ENCODE results near the gene SZT2. TPM values are rescaled to one million over a fixed set of nuclear protein-coding genes. Genes with fewer than 3 reads are reported as not detected.

The SZT2 gene
- total RNA-seq, 1 experiment from 2014 or later, result 29.0 TPM

DNA sequence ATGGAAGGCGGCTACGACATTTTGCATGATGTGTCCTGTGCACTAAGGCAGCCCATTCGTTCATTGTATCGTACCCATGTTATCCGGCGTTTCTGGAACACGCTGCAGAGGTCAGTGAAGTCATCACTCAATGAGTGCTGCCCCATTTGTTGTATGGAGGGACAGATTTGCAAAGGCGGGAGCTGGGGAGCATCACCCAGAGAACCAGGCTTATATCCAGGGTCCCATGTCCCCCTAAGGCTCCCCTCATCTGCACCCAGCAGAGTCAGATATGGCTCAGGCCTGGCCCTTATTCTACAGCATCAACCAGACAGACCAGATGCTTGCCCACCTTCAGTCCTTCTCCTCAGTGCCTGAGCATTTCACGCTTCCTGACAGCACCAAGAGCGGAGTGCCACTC is 31.2 kb downstream of the SZT2 start:
- Histone ChIP-seq H3K36me3 (ENCODE audit: control insufficient read depth, insufficient read depth, low read length) (no peaks in the 10 kb centered on the region; the same call in 1 of the 2 replicates), H3K4me1 (no peaks in the 10 kb centered on the region), H3K9me3 (no peaks in the 10 kb centered on the region), H3K27me3 (replicated peaks; ENCODE audit: control insufficient read depth, insufficient read depth, low read length) (no peaks in the 10 kb centered on the region), H3K4me3 (ENCODE audit: low read depth, low read length) (no peak overlapping the region)
- intact Hi-C loops (cut with micrococcal nuclease; ENCODE audit: unreplicated experiment), result no loop called here
- Mint-ChIP-seq H3K36me3 (ENCODE audit: insufficient read depth, unreplicated experiment) (peaks cover 5% of the 10 kb centered on the region), H3K27me3 (ENCODE audit: insufficient read depth, unreplicated experiment) (no peaks in the 10 kb centered on the region), H3K9me3 (ENCODE audit: unreplicated experiment) (no peaks in the 10 kb centered on the region), H3K4me1 (ENCODE audit: low read depth, unreplicated experiment) (no peaks in the 10 kb centered on the region), H3K27ac (ENCODE audit: unreplicated experiment) (no peak overlapping the region), H3K4me3 (ENCODE audit: unreplicated experiment) (no peak overlapping the region)
- ChIA-PET POLR2A (no interaction called here), CTCF (no interaction called here)
- BruUV-seq (replicated peaks), result no TSS peak
- no peak for DNase-seq
- no peak for TF ChIP-seq CTCF (IDR thresholded peaks at IDR 0.05; ENCODE audit: insufficient read depth in 1 of 2, low read depth in 1 of 2, low read length in 1 of 2, severe bottlenecking in 1 of 2, unreplicated experiment in 1 of 2)

- H3K9me3 Mint-ChIP-seq (ENCODE audit: unreplicated experiment), result no peaks in the 10 kb centered on the region
- Histone ChIP-seq H3K36me3 (ENCODE audit: control insufficient read depth, insufficient read depth, low read length) (no peaks in the 10 kb centered on the region; the same call in 1 of the 2 replicates), H3K27me3 (replicated peaks; ENCODE audit: control insufficient read depth, insufficient read depth, low read length) (no peaks in the 10 kb centered on the region), H3K4me1 (no peaks in the 10 kb centered on the region), H3K4me3 (ENCODE audit: low read depth, low read length) (no peak overlapping the region), H3K9me3 (no peaks in the 10 kb centered on the region)
- intact Hi-C loops (cut with micrococcal nuclease; ENCODE audit: unreplicated experiment), result no loop called here
- no peaks in the 10 kb centered on the region for H3K27me3 Mint-ChIP-seq (ENCODE audit: insufficient read depth, unreplicated experiment)
- no peaks in the 10 kb centered on the region for H3K4me1 Mint-ChIP-seq (ENCODE audit: low read depth, unreplicated experiment)
- peaks cover 5% of the 10 kb centered on the region for H3K36me3 Mint-ChIP-seq (ENCODE audit: insufficient read depth, unreplicated experiment)
- ChIA-PET POLR2A (no interaction called here), CTCF (no interaction called here)
- no TSS peak for BruUV-seq (replicated peaks)
- no peak for TF ChIP-seq CTCF (IDR thresholded peaks at IDR 0.05; ENCODE audit: insufficient read depth in 1 of 2, low read depth in 1 of 2, low read length in 1 of 2, severe bottlenecking in 1 of 2, unreplicated experiment in 1 of 2)
- no peak overlapping the region for H3K27ac Mint-ChIP-seq (ENCODE audit: unreplicated experiment)
- no peak for DNase-seq
- no peak overlapping the region for H3K4me3 Mint-ChIP-seq (ENCODE audit: unreplicated experiment)
Measured at GRCh38 chr1:43421396-43421795, 31.7 kb downstream of the SZT2 start.

- Mint-ChIP-seq H3K9me3 (ENCODE audit: unreplicated experiment) (no peaks in the 10 kb centered on the region), H3K36me3 (ENCODE audit: insufficient read depth, unreplicated experiment) (peaks cover 5% of the 10 kb centered on the region), H3K4me3 (ENCODE audit: unreplicated experiment) (no peak overlapping the region), H3K27me3 (ENCODE audit: insufficient read depth, unreplicated experiment) (no peaks in the 10 kb centered on the region), H3K27ac (ENCODE audit: unreplicated experiment) (no peak overlapping the region), H3K4me1 (ENCODE audit: low read depth, unreplicated experiment) (no peaks in the 10 kb centered on the region)
- CTCF ChIA-PET, result no interaction called here
- no peaks in the 10 kb centered on the region; the same call in 1 of the 2 replicates for H3K36me3 ChIP-seq (ENCODE audit: control insufficient read depth, insufficient read depth, low read length)
- no peaks in the 10 kb centered on the region for H3K27me3 ChIP-seq (replicated peaks; ENCODE audit: control insufficient read depth, insufficient read depth, low read length)
- BruUV-seq (replicated peaks), result no TSS peak
- no peak for TF ChIP-seq CTCF (IDR thresholded peaks at IDR 0.05; ENCODE audit: insufficient read depth in 1 of 2, low read depth in 1 of 2, low read length in 1 of 2, severe bottlenecking in 1 of 2, unreplicated experiment in 1 of 2)
- intact Hi-C loops (cut with micrococcal nuclease; ENCODE audit: unreplicated experiment), result no loop called here
- POLR2A ChIA-PET, result no interaction called here
- H3K9me3 ChIP-seq, result no peaks in the 10 kb centered on the region
- H3K4me3 ChIP-seq (ENCODE audit: low read depth, low read length), result no peak overlapping the region
- no peak for DNase-seq
- no peaks in the 10 kb centered on the region for H3K4me1 ChIP-seq
Measured at GRCh38 chr1:43421976-43422750, 32.5 kb downstream of the SZT2 start.

Measured in Caco-2 (cell line).